ENCODE data around the gene RHOD.

RHOD gene

DNA sequence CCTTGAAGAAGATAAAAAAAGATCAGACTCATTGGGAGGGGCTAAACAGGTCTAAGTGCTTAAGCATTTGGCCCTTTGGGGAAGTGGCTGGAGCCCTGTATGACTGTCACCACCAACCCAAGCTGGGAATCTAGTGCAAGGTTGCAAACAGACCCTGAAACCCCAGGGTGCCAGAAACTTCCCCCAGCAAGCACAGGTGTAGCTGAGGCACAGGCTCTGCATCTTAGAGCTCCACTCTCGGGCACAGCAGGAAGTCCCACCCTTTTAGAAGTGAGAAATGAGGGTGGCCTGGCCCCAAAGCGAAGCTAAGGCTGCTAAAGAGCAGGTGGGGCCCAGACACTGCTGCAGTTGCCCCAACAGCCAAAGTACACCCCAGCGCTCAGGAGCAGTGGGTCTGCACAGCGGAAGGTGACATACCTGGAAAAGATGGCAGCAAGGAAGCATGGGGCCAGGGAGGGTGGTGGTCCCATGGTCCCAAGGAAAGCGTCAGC, 56.6 kb downstream of the RHOD start:
- peak overlapping the region; percentile 85 for H3K27ac Mint-ChIP-seq
- no peaks in the 10 kb centered on the region for H3K36me3 Mint-ChIP-seq
- peak; percentile 93 for ATAC-seq
- H3K4me3 Mint-ChIP-seq, result peak overlapping the region; percentile 72
- H3K9me3 Mint-ChIP-seq, result no peaks in the 10 kb centered on the region
- H3K27me3 Mint-ChIP-seq, result no peaks in the 10 kb centered on the region
- peaks cover 32% of the 10 kb centered on the region for H3K4me1 Mint-ChIP-seq

DNA sequence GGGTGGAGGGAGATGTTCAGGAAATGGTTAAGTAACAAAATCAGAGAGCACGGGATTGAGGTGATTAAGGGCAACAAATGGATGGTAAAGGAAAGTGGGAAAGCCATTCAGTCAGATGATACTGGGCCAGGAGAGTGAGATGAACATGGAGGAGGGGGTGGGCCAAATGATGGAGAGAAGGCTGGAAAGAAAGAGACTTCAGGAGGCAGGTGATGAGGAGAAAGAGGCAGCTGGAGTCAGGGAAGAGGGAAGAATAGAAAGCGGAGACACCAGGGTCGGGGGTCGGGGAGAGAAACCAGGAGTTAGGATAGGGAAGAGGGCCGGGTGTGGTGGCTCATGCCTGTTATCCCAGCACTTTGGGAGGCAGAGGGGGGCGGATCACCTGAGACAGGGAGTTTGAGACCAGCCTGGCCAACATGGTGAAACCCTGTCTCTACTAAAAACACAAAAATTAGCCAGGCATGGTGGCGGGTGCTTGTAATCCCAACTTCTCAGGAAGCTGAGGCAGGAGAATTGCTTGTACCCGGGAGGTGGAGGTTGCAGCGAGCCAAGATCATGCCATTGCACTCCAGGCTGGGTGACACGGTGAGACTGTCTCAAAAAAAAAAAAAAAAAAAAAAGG, 57.7 kb downstream of the RHOD start:
- Mint-ChIP-seq H3K4me3 (no peak overlapping the region), H3K9me3 (no peaks in the 10 kb centered on the region), H3K4me1 (peaks cover 32% of the 10 kb centered on the region), H3K27me3 (no peaks in the 10 kb centered on the region), H3K36me3 (no peaks in the 10 kb centered on the region), H3K27ac (peak overlapping the region; percentile 71)
- no peak for ATAC-seq

DNA sequence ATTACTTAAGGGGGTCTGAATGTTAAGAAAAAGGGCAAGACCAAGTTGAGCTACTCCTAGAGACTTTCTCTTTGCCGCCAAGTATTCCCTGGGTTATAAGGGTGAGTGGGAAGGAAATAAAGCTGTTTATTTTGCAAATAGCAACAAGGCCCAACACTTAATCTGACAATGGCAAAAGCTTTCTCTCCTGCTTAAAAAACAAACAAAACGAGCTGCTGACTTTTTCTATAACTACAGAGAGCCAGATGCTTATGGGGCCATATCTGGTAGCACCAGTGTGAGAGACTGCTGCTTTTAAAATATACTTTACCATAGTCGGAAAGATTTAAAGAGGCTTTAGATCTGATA, 60.1 kb downstream of the RHOD start:
- H3K4me3 Mint-ChIP-seq, result no peak overlapping the region
- peaks cover 5% of the 10 kb centered on the region for H3K36me3 Mint-ChIP-seq
- H3K9me3 Mint-ChIP-seq, result no peaks in the 10 kb centered on the region
- no peaks in the 10 kb centered on the region for H3K27me3 Mint-ChIP-seq
- H3K4me1 Mint-ChIP-seq, result peaks cover 50% of the 10 kb centered on the region
- no peak for ATAC-seq
- H3K27ac Mint-ChIP-seq, result no peak overlapping the region

GRCh38 chr11:67117176-67117575, 60.5 kb downstream of the RHOD start:
- no peaks in the 10 kb centered on the region for H3K27me3 Mint-ChIP-seq
- H3K36me3 Mint-ChIP-seq, result peaks cover 5% of the 10 kb centered on the region
- no peak overlapping the region for H3K27ac Mint-ChIP-seq
- no peak for ATAC-seq
- H3K9me3 Mint-ChIP-seq, result no peaks in the 10 kb centered on the region
- H3K4me1 Mint-ChIP-seq, result peaks cover 54% of the 10 kb centered on the region
- H3K4me3 Mint-ChIP-seq, result peak overlapping the region; percentile 48

DNA sequence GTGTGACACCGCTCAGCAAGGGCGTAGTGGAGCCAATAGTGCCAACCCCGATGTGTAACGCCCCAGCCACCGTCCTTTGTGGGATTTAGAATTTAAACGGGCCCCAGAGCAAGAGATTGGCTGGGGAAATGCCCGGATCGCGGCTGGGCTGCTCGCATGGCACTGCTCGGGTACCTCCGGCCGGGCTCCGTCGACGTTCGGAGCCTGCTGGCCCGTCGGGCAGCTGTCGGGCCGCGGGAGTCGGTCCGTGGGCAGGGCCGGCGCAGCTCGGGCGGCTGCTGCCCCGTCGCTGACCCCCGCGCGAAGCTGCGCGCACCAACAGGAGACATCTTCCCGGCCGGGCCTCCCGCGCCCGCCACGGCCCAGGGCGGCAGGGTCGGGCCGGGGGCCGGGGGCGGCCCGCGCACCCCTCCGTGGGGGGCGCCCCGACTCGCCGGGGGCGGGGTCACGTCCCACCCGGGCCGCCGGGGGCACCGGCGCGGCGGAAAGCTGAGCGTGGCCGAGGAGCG, 61.1 kb downstream of the RHOD start:
- peak; percentile 1 for ATAC-seq
- Mint-ChIP-seq H3K4me3 (peak overlapping the region; percentile 48), H3K4me1 (peaks cover 55% of the 10 kb centered on the region), H3K9me3 (no peaks in the 10 kb centered on the region), H3K36me3 (peaks cover 5% of the 10 kb centered on the region), H3K27me3 (no peaks in the 10 kb centered on the region), H3K27ac (no peak overlapping the region)

DNA sequence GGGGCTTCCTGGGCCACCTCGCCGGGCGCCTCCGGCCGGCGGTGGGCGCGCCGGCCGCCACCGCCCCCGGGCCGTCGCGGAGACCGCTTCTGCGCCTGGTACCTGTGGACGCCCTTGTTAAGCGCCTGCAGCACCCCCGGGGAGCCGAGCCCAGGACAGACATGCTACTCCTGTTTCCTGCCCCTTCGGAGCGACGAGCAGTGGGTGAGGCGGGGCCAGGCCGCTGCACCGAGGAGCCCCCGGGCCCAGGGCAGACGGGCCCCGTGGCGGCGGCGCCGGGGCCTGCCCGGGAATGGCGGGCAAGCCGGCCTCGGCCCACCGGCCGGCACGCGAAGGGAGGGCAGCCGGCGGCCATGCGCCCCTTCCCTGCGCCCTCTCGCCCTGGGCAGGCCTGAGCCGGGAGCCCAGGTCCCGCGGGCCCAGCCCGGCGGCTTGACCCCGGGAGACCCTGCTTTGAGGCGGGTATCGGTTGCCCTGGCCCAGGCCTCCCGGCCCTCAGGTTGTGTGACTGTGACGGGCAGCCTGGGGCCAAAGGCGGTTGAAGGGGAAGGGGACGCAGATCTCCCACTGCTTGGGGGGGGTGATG, 61.6 kb downstream of the RHOD start:
- peaks cover 5% of the 10 kb centered on the region for H3K36me3 Mint-ChIP-seq
- peak overlapping the region; percentile 88 for H3K27ac Mint-ChIP-seq
- no peaks in the 10 kb centered on the region for H3K9me3 Mint-ChIP-seq
- H3K4me3 Mint-ChIP-seq, result peak overlapping the region; percentile 71
- no peaks in the 10 kb centered on the region for H3K27me3 Mint-ChIP-seq
- H3K4me1 Mint-ChIP-seq, result peaks cover 50% of the 10 kb centered on the region
- ATAC-seq, result peak; percentile 26

DNA sequence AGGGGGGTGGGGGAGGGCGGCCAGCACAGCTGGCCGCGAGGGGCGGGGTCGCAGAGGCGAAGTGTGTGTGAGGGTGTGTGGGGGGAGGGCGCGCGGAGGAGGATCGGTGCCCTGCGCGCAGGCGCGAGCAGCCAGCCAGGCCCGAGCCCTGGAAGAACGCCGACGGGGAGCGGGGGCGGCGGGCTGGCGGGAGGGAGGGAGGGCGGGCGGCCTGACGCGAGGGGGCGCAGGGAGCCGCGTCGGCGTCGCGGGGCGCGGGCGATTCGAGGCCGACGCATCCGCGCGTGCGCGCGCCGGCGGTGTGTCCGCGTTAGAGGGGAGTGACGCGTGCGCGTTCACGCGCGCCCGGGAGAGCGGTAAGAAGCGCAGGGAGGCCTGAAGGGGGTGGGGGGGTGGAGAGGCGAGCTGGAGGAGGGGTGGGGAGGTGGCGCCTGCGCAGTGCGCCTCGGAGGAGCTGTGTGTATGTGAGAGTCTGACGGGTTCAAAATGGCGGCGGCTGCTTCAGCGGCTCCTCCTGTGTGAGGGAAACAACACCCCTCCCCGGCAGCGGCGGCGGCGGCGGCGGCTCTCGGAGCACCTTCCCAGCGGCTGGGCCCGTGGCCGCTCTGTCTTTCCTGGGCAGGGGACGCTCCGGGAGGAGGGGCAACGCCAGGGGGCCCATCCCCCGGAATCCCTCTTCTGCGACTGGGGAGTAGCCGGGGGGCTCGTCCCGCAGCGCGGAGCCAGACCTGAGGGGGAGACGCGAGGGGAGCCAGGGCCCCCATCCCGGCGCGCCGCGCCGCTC, 62.3 kb downstream of the RHOD start, which contains the start of gene KDM2A:
Gene KDM2A (plus strand): TSS at position 463 of the 784 bp plus-strand sequence. CDS start 2,054 bp downstream, outside the sequence.
- H3K9me3 Mint-ChIP-seq, result no peaks in the 10 kb centered on the region

GRCh38 chr11:67119585-67120391, 63.1 kb downstream of the RHOD start:
- Mint-ChIP-seq H3K4me3 (peak overlapping the region; percentile 100), H3K27me3 (no peaks in the 10 kb centered on the region), H3K9me3 (no peaks in the 10 kb centered on the region), H3K4me1 (peaks cover 36% of the 10 kb centered on the region), H3K27ac (peak overlapping the region; percentile 88), H3K36me3 (peaks cover 5% of the 10 kb centered on the region)
- peak; percentile 22 for ATAC-seq

More for the DNA sequence above, 62.3 kb downstream of the RHOD start, which contains the start of gene KDM2A:
- Mint-ChIP-seq H3K27ac (peak within 1 kb of the TSS; percentile 88), H3K4me3 (peak within 1 kb of the TSS; percentile 100), H3K36me3 (peaks cover 5% of the 10 kb centered on the region), H3K27me3 (no peaks in the 10 kb centered on the region), H3K4me1 (peaks cover 43% of the 10 kb centered on the region)
- peak; percentile 89 for ATAC-seq

DNA sequence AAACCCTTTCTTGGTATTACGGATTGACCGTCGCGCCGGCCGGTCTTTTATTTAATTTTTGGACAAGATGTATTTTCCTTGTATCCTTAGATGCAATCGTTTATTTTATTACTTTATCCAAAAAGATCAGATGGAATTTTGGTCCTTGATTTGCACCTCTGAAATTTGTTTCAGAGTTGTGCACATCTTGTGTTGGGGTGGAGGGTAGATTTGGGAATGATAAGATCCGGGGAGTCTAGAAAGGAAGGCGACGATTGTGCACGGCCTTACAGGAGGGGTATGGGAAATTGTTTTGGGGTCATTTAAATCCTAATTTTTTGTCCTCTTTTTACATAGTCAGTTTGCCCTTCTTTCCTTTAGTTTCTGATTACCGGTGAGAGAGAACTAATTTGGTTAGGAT, 63.8 kb downstream of the RHOD start:
- peak overlapping the region; percentile 100 for H3K4me3 Mint-ChIP-seq
- H3K27me3 Mint-ChIP-seq, result no peaks in the 10 kb centered on the region
- peaks cover 5% of the 10 kb centered on the region for H3K36me3 Mint-ChIP-seq
- no peak for ATAC-seq
- no peaks in the 10 kb centered on the region for H3K9me3 Mint-ChIP-seq
- H3K4me1 Mint-ChIP-seq, result peaks cover 34% of the 10 kb centered on the region
- H3K27ac Mint-ChIP-seq, result peak overlapping the region; percentile 88

GRCh38 chr11:67120881-67121710, 64.4 kb downstream of the RHOD start:
- no peaks in the 10 kb centered on the region for H3K9me3 Mint-ChIP-seq
- no peaks in the 10 kb centered on the region for H3K27me3 Mint-ChIP-seq
- ATAC-seq, result peak; percentile 40
- peak overlapping the region; percentile 88 for H3K27ac Mint-ChIP-seq
- H3K4me1 Mint-ChIP-seq, result peaks cover 28% of the 10 kb centered on the region
- H3K4me3 Mint-ChIP-seq, result peak overlapping the region; percentile 100
- H3K36me3 Mint-ChIP-seq, result peaks cover 5% of the 10 kb centered on the region
